HG02938 (cell line): ENCODE results near the gene EEPD1.
A peak's percentile ranks its signal among the peaks of the same experiment; 100 is the strongest.
"Not testable (repeated sequence)": the region's sequence is repeated elsewhere in the genome, so short reads cannot be mapped to it uniquely, and the experiment has no call there.

Source experiments
- ATAC-seq: cut with Tn5 transposase; IDR thresholded peaks from one replicate; pipeline ENCODE4 v1.9.1; 2021; ENCODE audit warnings: mild to moderate bottlenecking, moderate library complexity; ENCODE audit not compliant: unreplicated experiment

EEPD1 gene

GRCh38 chr7:36152756-36153570, at the start of gene EEPD1:
Gene EEPD1, plus strand, starts transcription at chr7:36153254. Its CDS starts 1,071 bp downstream, at chr7:36154325.
- ATAC-seq: peak; percentile 96

GRCh38 chr7:36103837-36104561, 49.1 kb upstream of the EEPD1 start:
- no peak for ATAC-seq

GRCh38 chr7:36106972-36107908, 45.8 kb upstream of the EEPD1 start:
- not testable (repeated sequence) for ATAC-seq

GRCh38 chr7:36107926-36108631, 45.0 kb upstream of the EEPD1 start:
- no peak for ATAC-seq

GRCh38 chr7:36109013-36109627, 43.9 kb upstream of the EEPD1 start:
- ATAC-seq: no peak

- ATAC-seq: no peak
Observed at GRCh38 chr7:36110584-36110983, 42.5 kb upstream of the EEPD1 start.

GRCh38 chr7:36112969-36113368, 40.1 kb upstream of the EEPD1 start:
- ATAC-seq: no peak

- no peak for ATAC-seq
Observed at GRCh38 chr7:36114355-36114754, 38.7 kb upstream of the EEPD1 start.

- ATAC-seq: peak; percentile 100
Observed at GRCh38 chr7:36115448-36116321, 37.4 kb upstream of the EEPD1 start.

- no peak for ATAC-seq
Observed at GRCh38 chr7:36116347-36117202, 36.5 kb upstream of the EEPD1 start.

- no peak for ATAC-seq
Observed at GRCh38 chr7:36117203-36117840, 35.7 kb upstream of the EEPD1 start.

GRCh38 chr7:36118344-36118743, 34.7 kb upstream of the EEPD1 start:
- no peak for ATAC-seq

- ATAC-seq: no peak
Observed at GRCh38 chr7:36119005-36119706, 33.9 kb upstream of the EEPD1 start.

GRCh38 chr7:36119983-36120646, 32.9 kb upstream of the EEPD1 start:
- not testable (repeated sequence) for ATAC-seq

GRCh38 chr7:36125630-36126029, 27.4 kb upstream of the EEPD1 start:
- not testable (repeated sequence) for ATAC-seq

GRCh38 chr7:36127075-36127740, 25.8 kb upstream of the EEPD1 start:
- ATAC-seq: peak; percentile 80
